Progenitor cell of endocrine pancreas (in vitro differentiated cells): ENCODE data around the gene RGS4. TPM values are rescaled to one million over a fixed set of nuclear protein-coding genes. Genes with fewer than 3 reads are reported as not detected.

Experiments used
- DNase-seq: peaks from one replicate; pipeline ENCODE4 v3.0.0; 2021; ENCODE audit warnings: low spot score; ENCODE audit not compliant: unreplicated experiment
- H3K27ac Mint-ChIP-seq: 2 replicates; pipeline ENCODE4 v1.8.0; 2021; ENCODE audit warnings: mild to moderate bottlenecking, moderate library complexity, mixed read lengths
- H3K27me3 Mint-ChIP-seq: 2 replicates; pipeline ENCODE4 v1.8.0; 2021; ENCODE audit warnings: mixed read lengths
- H3K36me3 Mint-ChIP-seq: 2 replicates; pipeline ENCODE4 v1.8.0; 2022; ENCODE audit warnings: mixed read lengths; ENCODE audit not compliant: insufficient read depth
- H3K4me1 Mint-ChIP-seq: 2 replicates; pipeline ENCODE4 v1.8.0; 2021; ENCODE audit warnings: low read depth, mixed read lengths
- H3K4me3 Mint-ChIP-seq: 2 replicates; pipeline ENCODE4 v1.8.0; 2021; ENCODE audit warnings: low read depth, mild to moderate bottlenecking, moderate library complexity, mixed read lengths
- H3K9me3 Mint-ChIP-seq: 2 replicates; pipeline ENCODE4 v1.8.0; 2021; ENCODE audit warnings: low read depth, mixed read lengths
- total RNA-seq: library from RNA; stranded (reverse); gene quantifications from 2 replicates; pipeline ENCODE4 v1.2.1, GENCODE V29; 2021
- TF ChIP-seq, protein P1 (sequence below): fragments of 200-600 bp; sonication (generic); IDR thresholded peaks from one replicate; pipeline ENCODE4 v1.5.0; 2021; ENCODE audit warnings: antibody characterized with exemption, mild to moderate bottlenecking; ENCODE audit not compliant: unreplicated experiment

The RGS4 gene
- total RNA-seq, 1 donor from 2014 or later = 12.1 TPM

DNA sequence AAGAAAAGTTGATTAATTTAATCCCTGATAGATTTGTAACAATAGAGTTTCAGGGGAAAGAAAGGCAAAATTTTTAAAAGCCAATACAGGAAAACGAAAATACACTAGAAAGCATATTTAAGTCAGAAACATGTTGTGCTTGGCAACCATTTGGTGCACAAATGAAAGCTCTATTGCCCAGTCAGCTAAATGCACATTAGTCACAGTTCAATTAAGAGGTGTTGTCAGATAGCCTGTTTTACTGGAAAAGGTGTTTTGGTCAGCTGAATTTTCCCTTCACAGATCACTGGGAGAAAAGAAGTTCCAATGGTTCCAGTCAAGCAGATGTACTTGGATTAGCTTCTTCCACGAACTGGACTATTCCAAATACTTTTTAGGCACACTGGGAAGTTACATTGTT is 25.4 kb downstream of the RGS4 start:
- Mint-ChIP-seq H3K4me1 (no peaks in the 10 kb centered on the region), H3K9me3 (no peaks in the 10 kb centered on the region), H3K27me3 (no peaks in the 10 kb centered on the region), H3K36me3 (no peaks in the 10 kb centered on the region), H3K27ac (no peak overlapping the region), H3K4me3 (no peak overlapping the region)
- DNase-seq = no peak
- TF ChIP-seq, protein P1, sequence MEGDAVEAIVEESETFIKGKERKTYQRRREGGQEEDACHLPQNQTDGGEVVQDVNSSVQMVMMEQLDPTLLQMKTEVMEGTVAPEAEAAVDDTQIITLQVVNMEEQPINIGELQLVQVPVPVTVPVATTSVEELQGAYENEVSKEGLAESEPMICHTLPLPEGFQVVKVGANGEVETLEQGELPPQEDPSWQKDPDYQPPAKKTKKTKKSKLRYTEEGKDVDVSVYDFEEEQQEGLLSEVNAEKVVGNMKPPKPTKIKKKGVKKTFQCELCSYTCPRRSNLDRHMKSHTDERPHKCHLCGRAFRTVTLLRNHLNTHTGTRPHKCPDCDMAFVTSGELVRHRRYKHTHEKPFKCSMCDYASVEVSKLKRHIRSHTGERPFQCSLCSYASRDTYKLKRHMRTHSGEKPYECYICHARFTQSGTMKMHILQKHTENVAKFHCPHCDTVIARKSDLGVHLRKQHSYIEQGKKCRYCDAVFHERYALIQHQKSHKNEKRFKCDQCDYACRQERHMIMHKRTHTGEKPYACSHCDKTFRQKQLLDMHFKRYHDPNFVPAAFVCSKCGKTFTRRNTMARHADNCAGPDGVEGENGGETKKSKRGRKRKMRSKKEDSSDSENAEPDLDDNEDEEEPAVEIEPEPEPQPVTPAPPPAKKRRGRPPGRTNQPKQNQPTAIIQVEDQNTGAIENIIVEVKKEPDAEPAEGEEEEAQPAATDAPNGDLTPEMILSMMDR = no peak

DNA sequence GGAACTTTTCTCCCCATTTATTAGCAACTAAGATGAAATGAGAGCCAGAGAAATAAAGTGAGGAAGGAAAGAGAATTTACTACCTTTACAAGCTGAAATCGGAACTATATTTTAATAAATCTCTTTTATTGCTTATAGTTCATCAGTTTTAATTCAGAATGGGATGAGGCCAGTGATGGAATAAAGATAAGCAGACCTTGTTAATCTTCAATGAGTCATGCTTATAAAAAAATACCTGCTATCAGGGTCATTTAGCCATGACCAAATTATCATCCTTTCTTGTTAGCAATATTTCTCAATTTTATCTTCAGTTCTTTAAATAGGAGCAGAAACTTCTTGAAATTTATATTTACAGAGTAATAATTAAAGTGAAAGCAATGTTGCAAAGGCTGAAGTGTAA is 26.1 kb downstream of the RGS4 start:
- Mint-ChIP-seq H3K36me3 (no peaks in the 10 kb centered on the region), H3K27ac (no peak overlapping the region), H3K4me1 (no peaks in the 10 kb centered on the region), H3K9me3 (no peaks in the 10 kb centered on the region), H3K4me3 (no peak overlapping the region), H3K27me3 (no peaks in the 10 kb centered on the region)
- DNase-seq = no peak
- TF ChIP-seq, protein P1 = no peak

DNA sequence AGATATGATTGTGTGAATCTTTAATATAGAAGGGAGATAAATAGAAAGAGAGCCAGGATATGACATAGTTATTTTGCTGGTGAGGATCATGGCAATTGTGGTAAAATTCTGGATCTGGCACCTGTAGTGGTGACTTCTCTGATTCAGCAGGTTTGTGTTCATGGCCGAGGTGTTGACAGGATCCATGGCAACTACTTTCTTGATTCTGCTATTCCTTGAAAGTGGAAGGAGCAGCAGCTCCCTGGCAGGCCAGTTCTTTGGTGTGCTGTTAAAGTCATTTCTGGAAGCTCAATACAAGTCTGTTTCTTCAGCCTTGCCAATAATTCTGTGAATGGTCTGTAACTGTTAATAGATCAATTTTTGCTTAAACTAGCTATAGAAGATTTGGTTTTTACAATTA is 33.4 kb downstream of the RGS4 start:
- H3K4me1 Mint-ChIP-seq = peaks cover 6% of the 10 kb centered on the region
- no peaks in the 10 kb centered on the region for H3K9me3 Mint-ChIP-seq
- no peaks in the 10 kb centered on the region for H3K27me3 Mint-ChIP-seq
- H3K36me3 Mint-ChIP-seq = no peaks in the 10 kb centered on the region
- no peak for DNase-seq
- H3K4me3 Mint-ChIP-seq = no peak overlapping the region
- no peak overlapping the region for H3K27ac Mint-ChIP-seq
- TF ChIP-seq, protein P1 = no peak

DNA sequence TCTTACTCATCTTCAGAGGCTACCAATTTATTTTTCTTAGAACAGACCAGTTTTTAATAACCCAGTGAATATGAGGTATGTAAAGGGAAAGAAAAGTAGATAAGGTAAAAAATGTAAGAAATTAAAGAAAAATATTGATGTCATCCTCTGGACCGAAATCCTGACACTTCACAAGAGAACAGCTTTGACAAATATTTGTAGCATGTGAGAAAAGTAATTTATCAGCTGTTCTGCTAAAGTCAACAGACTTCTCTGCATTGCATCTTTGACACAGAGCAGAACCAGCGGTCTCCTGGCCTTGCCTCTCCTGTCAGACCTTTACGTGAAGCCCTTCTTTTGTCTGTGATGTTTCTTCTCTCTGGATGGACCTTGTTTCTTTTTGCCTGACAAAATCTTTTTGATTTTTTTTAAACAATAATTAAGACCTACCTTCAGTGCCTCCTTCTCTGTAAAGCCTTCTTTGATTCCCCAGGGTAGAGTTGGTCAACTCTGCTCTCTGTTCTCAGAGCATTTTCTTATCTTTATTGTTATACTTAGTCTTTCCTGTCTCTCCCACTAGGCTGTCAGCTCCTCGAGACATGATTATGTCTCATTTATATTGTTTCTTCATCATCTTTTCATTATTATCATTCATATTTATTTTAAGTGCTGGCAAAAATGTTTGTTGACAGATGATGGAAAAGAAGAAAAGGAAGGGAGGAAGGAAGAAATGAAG is 35.4 kb downstream of the RGS4 start:
- H3K36me3 Mint-ChIP-seq = no peaks in the 10 kb centered on the region
- TF ChIP-seq, protein P1 = no peak
- no peaks in the 10 kb centered on the region for H3K9me3 Mint-ChIP-seq
- peaks cover 6% of the 10 kb centered on the region for H3K4me1 Mint-ChIP-seq
- H3K27me3 Mint-ChIP-seq = no peaks in the 10 kb centered on the region
- DNase-seq = no peak
- no peak overlapping the region for H3K4me3 Mint-ChIP-seq
- H3K27ac Mint-ChIP-seq = no peak overlapping the region

DNA sequence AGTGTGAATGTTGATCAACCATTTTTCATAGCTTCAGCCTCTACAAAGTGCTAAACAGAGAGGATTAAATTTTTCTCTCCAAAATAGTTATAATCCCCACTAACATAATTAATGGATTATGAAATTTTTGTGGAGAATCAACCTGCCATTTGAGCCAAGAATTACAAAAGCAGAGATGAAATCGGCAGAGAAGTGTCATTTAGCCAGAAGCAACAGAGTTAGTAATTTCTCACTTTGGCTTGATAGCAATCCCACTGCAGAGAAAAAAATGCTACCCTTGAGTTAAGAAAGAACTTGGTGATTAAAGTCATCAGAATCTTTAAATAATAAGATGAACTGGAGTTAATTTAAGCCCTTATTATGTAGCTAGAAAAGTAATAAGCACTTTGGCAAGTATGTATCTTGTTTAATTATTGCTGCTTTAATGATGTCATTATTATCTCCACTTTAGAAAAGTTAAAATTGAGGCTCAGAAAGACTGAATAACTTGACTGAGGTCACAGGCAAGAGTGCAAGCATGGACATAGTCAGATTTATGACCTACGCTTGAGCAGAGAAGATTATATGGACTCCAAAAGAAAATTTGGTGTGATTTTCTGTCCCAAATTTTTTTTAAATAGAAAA is 37.3 kb downstream of the RGS4 start:
- TF ChIP-seq, protein P1 = no peak
- no peaks in the 10 kb centered on the region for H3K27me3 Mint-ChIP-seq
- peaks cover 5% of the 10 kb centered on the region for H3K9me3 Mint-ChIP-seq
- no peak for DNase-seq
- peaks cover 6% of the 10 kb centered on the region for H3K4me1 Mint-ChIP-seq
- no peaks in the 10 kb centered on the region for H3K36me3 Mint-ChIP-seq
- no peak overlapping the region for H3K4me3 Mint-ChIP-seq
- no peak overlapping the region for H3K27ac Mint-ChIP-seq
